NCI-H187 (cell line): ENCODE results near the gene LONP1.
"Not testable (repeated sequence)": the region's sequence is repeated elsewhere in the genome, so short reads cannot be mapped to it uniquely, and the experiment has no call there.

Experiments
- DNase-seq, 2 experiments: peaks; one replicate each; lab custom pipeline; 2025; lab: John Stamatoyannopoulos, UW

Gene LONP1

GRCh38 chr19:5713228-5713627 is 6.7 kb downstream of the LONP1 start:
- no peak for DNase-seq

DNA sequence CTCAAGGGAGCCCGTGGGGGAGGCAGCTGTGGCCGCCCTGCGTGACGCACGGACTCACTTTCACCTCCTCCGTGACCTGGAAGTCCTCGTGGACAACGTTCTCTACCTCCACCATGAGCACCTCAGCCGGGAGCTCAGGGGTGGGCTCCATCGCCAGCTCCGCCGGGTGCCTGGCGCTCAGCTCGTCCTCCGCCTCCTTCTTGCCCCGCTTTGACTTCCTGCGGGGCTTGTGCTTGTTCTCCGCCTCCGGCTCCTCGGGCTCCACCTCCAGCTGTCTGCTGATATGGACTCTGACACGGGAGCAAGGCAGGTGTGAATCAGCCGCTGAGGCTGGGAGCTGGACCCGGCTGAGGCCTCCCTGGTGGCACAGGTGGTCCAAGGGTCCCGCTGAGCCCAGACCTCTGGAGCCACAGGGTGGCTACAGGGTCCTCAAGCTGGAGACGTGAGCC is 8.2 kb downstream of the LONP1 start:
- DNase-seq = no peak

GRCh38 chr19:5711025-5711424 is 8.9 kb downstream of the LONP1 start:
- no peak for DNase-seq

GRCh38 chr19:5707576-5708575 is 12.1 kb downstream of the LONP1 start:
- no peak for DNase-seq

DNA sequence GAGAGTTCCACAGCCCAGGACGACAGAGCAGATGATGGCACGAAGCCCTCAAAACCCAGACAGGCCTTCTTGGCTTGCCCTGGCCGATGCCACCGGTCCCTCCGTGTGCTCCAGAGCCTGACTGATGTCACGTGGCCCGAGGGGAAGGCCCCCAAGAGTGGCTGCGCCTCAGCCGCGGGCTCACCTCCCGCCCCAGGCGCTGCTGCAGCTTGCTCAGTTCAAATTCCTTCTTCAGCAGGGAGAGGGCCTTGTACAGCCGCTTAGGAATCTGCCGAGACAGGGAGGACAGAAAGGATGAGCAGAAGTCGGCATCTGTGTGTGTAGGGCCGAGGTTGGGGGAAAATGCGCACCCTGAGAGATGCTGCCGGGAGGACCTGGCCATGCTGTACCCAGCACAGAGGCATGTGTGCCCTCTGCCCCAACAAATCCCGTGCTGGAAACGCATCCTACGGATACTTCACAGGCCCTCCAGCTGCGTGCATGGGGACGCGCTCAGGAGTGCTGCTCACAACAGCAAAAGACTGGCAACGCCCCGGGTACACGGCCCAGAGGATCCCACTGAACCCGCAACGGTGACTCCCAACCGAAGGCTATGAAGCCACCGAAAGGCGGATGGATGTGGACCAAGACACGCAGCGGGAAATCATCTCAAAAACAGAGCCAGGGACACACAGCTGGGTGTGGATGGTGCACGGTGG is 12.9 kb downstream of the LONP1 start:
- no peak for DNase-seq

- no peak for DNase-seq
Measured at GRCh38 chr19:5705552-5705951, 14.4 kb downstream of the LONP1 start.

DNA sequence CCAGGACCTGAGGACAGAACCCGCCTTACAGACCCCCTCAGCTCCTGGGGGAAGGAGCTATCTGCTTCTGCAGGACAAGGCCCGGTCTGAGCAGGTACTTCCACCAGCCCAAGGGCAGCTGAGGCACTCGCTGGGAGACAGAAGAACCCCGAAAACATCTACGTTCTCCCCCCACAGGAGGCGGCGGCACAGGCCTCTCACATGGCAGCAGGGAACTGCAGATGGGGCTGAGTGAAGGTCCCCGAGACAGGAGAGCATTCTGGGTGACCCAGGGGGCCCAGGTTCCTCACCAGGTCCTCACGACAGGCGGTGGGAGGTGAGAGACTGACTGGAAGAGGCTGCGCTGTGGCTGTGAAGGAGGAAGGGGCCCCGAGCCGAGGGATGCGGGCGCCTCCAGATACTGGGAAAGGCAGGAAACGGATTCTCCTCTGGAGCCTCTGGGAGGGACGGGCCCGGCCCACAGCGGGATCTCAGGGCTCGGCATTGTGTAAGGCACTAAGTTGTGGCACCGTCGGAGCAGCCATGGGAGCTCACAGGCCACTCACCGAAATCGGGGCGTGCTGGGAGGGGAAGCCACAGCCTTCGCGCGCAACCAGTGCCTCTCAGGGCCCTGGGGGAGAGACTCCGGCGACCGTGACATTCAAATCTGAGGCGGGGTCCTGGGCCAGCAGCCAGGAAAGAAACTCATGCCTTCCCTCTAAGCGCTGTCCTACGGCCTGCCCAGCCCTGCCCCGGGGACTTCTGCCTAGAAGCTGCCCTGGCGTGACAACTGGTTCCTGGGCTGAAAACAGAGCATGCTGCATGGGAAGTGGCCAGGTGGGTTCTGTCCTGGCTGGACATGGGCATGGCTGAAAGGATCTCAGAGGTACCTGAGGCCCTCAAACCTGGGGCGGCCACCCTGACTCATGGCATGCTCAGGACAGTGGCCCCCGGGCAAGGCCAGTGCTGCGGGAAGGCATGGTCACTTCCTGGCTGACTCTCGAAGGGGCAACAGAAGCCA is 15.8 kb downstream of the LONP1 start:
- DNase-seq = no peak

- not testable (repeated sequence) for DNase-seq
Measured at GRCh38 chr19:5702053-5702410, 17.9 kb downstream of the LONP1 start.

- DNase-seq = no peak
Measured at GRCh38 chr19:5700455-5701092, 19.4 kb downstream of the LONP1 start.

GRCh38 chr19:5698635-5699422 is 21.1 kb downstream of the LONP1 start:
- DNase-seq = no peak

DNA sequence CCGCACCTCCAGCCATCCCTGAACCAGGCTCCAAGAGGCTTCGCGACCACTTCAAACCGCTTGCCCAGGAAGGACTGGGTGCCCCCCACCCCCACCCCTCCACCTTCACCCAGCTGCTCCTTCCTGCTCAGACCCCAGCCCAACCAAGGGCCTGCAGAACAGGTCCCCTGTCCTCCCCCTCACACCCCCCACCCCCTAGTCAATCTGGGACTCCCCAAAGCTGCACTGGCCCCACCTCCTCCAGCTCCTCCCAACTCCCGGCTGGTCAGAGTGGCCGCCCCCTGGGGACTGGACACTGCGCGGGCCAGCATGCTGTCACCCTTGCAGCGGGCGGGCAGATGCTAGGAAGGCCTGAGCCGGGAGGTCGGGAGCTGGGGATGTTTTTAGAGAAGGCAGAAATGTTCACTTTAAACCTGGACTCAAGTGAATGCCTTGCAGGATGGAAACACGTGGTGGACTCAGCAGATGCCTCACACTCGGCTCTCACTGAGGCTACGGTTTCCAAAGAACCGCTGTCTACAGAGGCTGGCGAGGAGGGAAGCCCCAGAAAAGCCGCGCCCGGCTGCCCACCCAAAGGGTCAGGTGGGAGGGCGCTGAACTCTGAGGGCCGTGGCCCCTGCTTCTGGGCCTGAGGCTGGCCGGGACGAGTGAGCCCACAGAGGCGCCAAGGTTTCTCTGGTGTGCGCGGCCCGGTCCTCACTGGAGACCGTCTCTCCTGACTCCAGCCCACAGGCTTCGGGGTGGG is 21.9 kb downstream of the LONP1 start:
- no peak for DNase-seq

DNA sequence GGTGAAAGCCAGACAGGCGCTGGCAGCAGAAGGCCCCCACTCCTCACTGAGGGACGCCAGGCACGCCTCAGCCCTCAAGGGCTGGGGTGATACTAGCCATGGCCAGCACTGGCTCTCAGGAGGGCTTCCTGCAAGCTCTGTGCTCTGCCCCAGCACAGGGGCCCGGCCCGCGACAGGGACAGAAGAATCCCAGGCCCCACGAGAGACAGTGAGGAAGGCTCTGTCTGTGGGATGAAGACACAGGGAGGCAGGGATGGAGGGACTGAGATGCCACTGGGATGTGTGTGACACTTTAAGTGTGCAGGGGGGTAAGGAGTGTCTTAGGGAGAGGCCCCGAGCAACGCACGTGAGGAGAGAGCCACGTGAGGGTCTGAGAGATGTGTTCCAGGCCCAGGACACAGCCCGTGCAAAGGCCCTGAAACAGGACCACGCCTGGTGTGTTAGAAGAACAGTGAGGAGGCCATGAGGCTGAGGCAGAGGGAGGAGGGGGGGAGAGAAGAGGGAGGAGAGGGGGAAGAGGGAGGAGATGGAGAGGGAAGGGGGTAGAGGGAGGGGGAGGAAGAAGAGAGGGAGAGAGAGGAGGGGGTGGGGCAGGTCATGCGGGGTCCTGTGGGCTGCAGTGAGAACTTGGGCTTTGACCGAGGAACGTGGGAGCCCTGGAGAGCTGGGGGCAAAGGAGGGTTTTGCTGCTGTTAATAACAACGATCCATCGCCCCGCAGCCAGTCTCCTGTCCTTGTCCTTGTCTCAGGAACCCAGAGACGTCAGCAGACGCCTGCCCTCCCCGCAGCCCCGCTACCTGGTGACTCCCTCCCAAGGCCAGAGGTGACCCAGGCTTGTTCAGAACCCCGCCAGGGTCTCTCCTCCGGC is 22.7 kb downstream of the LONP1 start:
- no peak for DNase-seq

DNA sequence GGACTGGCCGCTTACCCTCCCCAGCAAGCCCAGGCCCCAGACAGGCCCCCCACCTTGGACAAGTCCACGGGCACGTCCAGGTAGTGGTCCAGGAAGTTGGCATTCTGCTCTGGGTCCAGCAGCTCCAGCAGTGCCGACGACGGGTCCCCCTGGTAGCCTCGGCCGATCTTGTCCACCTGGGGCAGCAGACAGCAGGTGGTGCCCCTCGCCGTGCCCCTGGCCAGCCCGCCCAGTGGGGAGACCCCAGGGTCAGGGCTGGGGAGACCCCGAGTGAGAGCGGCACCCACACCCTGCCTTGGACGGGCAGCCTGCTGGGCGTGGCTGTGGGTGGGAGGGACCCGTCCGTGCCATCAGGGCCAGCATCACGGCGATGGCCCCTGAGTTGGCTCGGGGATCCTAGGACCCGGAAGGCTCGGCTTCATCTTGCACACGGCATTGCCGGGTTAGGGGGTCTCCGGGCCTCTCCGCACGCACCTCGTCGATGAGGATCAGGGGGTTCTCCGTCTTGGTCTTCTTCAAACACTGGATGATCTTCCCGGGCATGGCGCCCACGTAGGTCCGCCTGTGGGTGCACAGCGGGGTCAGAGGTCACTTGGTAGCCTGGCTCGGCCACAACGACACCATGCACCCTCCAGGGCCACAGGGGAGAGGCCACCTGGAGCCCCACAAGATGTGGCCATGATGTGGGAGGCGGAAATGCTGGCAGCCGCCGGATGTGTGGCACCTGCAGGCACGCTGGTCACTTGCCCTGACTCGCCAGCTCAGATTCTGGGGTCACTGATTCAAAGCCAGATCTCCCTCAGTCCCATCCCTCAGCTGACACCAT is 23.5 kb downstream of the LONP1 start:
- no peak for DNase-seq

GRCh38 chr19:5695649-5696195 is 24.2 kb downstream of the LONP1 start:
- DNase-seq = no peak

DNA sequence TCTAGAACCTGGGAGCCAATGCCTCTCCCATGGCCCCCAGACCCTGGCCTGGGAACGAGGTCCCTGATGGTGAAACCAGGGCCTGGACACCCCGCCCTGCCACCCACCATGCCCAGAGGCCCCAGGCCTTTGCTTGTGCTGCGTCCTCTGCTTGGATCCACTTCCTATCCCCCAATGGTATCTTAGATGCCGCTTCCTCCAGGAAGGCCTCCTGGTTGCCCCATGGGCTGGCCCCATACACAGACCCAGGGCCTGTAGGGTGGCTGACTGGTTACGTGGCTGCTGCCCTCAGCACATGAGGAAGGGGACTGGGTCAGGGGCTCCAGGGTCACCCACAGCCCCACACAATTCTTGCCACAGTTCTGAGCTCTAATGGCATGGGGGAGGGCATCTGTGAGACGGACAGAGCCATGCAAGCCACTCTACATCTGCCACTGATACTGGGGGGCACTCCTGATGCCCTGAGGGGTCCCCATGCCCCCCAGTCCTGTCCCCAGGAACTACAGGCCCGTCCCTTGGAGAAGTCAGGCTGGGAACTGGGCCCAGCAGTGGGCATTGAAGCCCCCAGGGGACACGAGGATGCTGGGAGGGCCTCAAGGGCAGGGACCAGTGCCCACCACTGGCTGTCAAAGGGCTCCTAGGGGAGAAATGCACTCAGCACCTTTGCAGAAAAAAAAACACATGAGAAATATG is 24.8 kb downstream of the LONP1 start:
- DNase-seq = no peak

- no peak for DNase-seq
Measured at GRCh38 chr19:5694167-5694955, 25.6 kb downstream of the LONP1 start.
